Amygdala (tissue), 56 donors: ENCODE results near the gene KCNIP1.

Experiments
- DNase-seq, 56 donors: peaks; one replicate each; lab custom pipeline; 2025; lab: John Stamatoyannopoulos, UW

KCNIP1 gene

GRCh38 chr5:170482511-170482910 is 21.3 kb upstream of the KCNIP1 start:
- DNase-seq, result no peak

- no peak for DNase-seq
These were observed 19.9 kb upstream of the KCNIP1 start for GRCh38 chr5:170483701-170484458.

- DNase-seq, result no peak
These were observed 19.4 kb upstream of the KCNIP1 start for GRCh38 chr5:170484459-170484831.

- no peak for DNase-seq
These were observed 18.8 kb upstream of the KCNIP1 start for GRCh38 chr5:170484847-170485615.

- no peak for DNase-seq
These were observed 18.3 kb upstream of the KCNIP1 start for GRCh38 chr5:170485616-170485911.

GRCh38 chr5:170486371-170486770 is 17.4 kb upstream of the KCNIP1 start:
- DNase-seq, result peak in 1 of 56 donors; percentile 7

GRCh38 chr5:170488570-170488969 is 15.2 kb upstream of the KCNIP1 start:
- no peak for DNase-seq

GRCh38 chr5:170489199-170489598 is 14.6 kb upstream of the KCNIP1 start:
- DNase-seq, result no peak

GRCh38 chr5:170490381-170490780 is 13.4 kb upstream of the KCNIP1 start:
- DNase-seq, result no peak

- DNase-seq, result no peak
These were observed 12.3 kb upstream of the KCNIP1 start for GRCh38 chr5:170491479-170491878.

- peak in 16 of 56 donors; percentile 11 to 44 (median 27) for DNase-seq
These were observed 10.6 kb upstream of the KCNIP1 start for GRCh38 chr5:170493028-170493820.

GRCh38 chr5:170494041-170494440 is 9.8 kb upstream of the KCNIP1 start:
- DNase-seq, result peak in 1 of 56 donors; percentile 15

GRCh38 chr5:170495825-170496661 is 7.8 kb upstream of the KCNIP1 start:
- no peak for DNase-seq

GRCh38 chr5:170496662-170497028 is 7.2 kb upstream of the KCNIP1 start:
- DNase-seq, result no peak

- DNase-seq, result peak in 1 of 56 donors; percentile 23
These were observed 6.3 kb upstream of the KCNIP1 start for GRCh38 chr5:170497311-170498038.

GRCh38 chr5:170498811-170499351 is 4.9 kb upstream of the KCNIP1 start:
- DNase-seq, result no peak

- no peak for DNase-seq
These were observed 4.2 kb upstream of the KCNIP1 start for GRCh38 chr5:170499621-170500020.

GRCh38 chr5:170501361-170501760 is 2.5 kb upstream of the KCNIP1 start:
- no peak for DNase-seq

GRCh38 chr5:170501931-170502330 is 1.9 kb upstream of the KCNIP1 start:
- DNase-seq, result no peak
